ENCODE data around the gene ADAM33. TPM values are rescaled to one million over a fixed set of nuclear protein-coding genes. Genes with fewer than 3 reads are reported as not detected.
A peak's percentile ranks its signal among the peaks of the same experiment; 100 is the strongest.

The ADAM33 gene
- total and polyA plus RNA-seq, 4 donors: 0.11 to 1.2 (median 0.60) TPM

DNA sequence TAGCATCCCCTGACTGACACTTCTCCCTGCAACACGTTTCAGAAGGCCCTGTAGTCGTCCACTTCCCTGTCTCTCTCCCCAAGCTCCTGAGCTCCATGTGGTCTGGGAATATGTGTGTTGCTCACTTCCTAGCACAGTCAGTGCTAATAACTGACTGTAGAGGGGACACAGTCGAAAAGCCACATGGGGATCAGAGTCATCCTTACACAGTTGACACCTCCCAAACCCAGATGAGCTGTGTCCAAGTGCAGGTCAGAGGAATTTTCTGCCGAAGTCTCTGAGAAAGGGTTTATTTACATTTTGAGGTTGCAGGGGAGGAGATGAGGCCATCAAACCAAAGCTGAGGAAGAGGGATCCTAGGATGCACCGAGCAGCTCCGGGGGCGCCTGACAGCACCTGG lies 3.5 kb upstream of the ADAM33 start (continued):
- TF ChIP-seq, protein P1, sequence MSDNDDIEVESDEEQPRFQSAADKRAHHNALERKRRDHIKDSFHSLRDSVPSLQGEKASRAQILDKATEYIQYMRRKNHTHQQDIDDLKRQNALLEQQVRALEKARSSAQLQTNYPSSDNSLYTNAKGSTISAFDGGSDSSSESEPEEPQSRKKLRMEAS (IDR thresholded peaks at IDR 0.05): no peak
- TF ChIP-seq NR2F2 (IDR thresholded peaks at IDR 0.05) (no peak), HNF4A (conservative IDR thresholded peaks at IDR 0.05) (no peak), TAF1 (conservative IDR thresholded peaks at IDR 0.05) (no peak), FOXA1 (IDR thresholded peaks at IDR 0.05) (no peak)

DNA sequence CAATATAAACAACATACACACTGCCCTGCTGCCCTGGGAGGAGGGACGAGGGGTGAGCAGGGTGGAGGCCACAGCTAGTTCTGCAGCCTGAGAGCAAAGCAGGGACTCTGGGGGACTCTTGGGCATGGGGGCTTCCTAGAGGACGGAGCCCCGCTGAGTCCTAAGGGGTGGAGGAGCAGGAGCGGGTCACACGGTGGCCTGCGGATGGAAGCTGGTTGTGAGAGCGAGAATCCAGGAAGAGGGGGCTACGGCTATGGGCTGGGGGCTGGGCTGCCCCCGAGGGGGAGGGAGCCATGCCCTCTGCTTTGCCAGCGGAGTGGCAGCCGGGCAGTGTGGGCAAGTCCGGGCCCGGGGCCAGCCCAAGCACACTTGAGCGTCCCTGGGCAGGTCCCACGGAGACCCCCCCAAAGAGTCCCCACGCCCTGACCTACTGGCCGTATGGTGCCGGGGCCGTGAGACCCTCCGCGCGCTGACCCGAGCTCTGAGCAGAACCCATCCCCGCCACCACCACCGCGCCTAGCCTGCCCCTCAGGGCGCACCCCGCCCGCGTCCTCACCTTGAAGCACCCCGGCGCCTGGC lies 369 bp downstream of the ADAM33 start:
- Histone ChIP-seq H3K36me3 (ENCODE audit: control insufficient read depth in 4 of 4, insufficient read depth in 3 of 4, low read depth in 1 of 4, low read length in 3 of 4) (no peaks in the 10 kb centered on the region), H3K27ac (ENCODE audit: low read depth in 1 of 2, low read length in 2 of 2) (no peak overlapping the region), H3K9me3 (ENCODE audit: control insufficient read depth in 4 of 4, low read length in 3 of 4) (no peaks in the 10 kb centered on the region), H3K9ac (ENCODE audit: low read depth in 1 of 2, low read length in 2 of 2) (no peak overlapping the region), H3K27me3 (ENCODE audit: control insufficient read depth in 4 of 4, insufficient read depth in 4 of 4, low read length in 3 of 4) (peaks cover 0 to 4% (median 4%) of the 10 kb centered on the region in 4 donors), H3K4me3 (ENCODE audit: low read depth in 1 of 3, low read length in 3 of 3) (peak overlapping the region in 1 of 3 donors; percentile 54), H3K4me1 (ENCODE audit: control insufficient read depth in 4 of 4, insufficient read depth in 4 of 4, low read length in 3 of 4) (peaks cover 0 to 11% (median 5%) of the 10 kb centered on the region in 4 donors)
- TF ChIP-seq, protein P2, sequence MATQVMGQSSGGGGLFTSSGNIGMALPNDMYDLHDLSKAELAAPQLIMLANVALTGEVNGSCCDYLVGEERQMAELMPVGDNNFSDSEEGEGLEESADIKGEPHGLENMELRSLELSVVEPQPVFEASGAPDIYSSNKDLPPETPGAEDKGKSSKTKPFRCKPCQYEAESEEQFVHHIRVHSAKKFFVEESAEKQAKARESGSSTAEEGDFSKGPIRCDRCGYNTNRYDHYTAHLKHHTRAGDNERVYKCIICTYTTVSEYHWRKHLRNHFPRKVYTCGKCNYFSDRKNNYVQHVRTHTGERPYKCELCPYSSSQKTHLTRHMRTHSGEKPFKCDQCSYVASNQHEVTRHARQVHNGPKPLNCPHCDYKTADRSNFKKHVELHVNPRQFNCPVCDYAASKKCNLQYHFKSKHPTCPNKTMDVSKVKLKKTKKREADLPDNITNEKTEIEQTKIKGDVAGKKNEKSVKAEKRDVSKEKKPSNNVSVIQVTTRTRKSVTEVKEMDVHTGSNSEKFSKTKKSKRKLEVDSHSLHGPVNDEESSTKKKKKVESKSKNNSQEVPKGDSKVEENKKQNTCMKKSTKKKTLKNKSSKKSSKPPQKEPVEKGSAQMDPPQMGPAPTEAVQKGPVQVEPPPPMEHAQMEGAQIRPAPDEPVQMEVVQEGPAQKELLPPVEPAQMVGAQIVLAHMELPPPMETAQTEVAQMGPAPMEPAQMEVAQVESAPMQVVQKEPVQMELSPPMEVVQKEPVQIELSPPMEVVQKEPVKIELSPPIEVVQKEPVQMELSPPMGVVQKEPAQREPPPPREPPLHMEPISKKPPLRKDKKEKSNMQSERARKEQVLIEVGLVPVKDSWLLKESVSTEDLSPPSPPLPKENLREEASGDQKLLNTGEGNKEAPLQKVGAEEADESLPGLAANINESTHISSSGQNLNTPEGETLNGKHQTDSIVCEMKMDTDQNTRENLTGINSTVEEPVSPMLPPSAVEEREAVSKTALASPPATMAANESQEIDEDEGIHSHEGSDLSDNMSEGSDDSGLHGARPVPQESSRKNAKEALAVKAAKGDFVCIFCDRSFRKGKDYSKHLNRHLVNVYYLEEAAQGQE (IDR thresholded peaks at IDR 0.05): no peak
- TF ChIP-seq SP1 (IDR thresholded peaks at IDR 0.05): no peak
- no peak for TF ChIP-seq TAF1 (conservative IDR thresholded peaks at IDR 0.05)
- TF ChIP-seq, protein P3, sequence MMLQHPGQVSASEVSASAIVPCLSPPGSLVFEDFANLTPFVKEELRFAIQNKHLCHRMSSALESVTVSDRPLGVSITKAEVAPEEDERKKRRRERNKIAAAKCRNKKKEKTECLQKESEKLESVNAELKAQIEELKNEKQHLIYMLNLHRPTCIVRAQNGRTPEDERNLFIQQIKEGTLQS (IDR thresholded peaks at IDR 0.05): no peak
- TF ChIP-seq HNF4A (conservative IDR thresholded peaks at IDR 0.05): no peak
- no peak for TF ChIP-seq GABPA (IDR thresholded peaks at IDR 0.05 in 1 of 2, conservative IDR thresholded peaks at IDR 0.05 in 1 of 2)
- WGBS: 15% methylated on average over 32 of the region's 32 CpGs
- no peak for DNase-seq (ENCODE audit: low spot score)

DNA sequence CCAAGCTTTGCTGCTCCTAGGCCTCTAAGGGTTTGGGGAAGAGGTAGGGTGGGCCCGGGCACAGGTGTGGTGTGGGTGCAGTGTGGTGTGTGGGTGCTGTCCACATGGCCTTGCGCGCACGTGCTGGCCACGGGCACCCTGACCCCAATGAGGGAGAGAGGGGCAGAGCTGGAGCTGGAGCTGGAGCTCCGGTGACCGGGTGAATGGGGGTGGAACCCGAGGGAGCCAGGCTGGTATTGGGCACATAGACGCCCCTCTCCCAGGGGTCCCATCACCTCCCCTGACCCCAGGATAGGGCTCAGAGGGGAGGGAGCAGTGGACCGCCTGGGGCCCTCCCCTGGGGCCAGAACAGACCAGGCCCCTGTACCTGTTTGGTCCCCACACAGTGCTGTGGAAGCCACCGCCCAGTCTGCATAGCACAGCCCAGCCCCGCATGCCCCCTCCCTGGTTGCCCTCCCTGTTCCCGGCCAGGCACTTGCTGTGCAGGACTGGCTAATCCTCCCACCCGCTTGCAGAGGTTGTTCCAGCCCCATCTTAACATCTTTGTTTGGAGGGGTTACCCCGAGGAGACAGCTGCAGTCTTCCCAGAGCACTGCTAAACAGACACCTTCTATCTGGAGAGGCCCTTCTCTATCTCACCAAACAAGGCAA lies 984 bp downstream of the ADAM33 start:
- Histone ChIP-seq H3K9ac (ENCODE audit: low read depth in 1 of 2, low read length in 2 of 2) (no peak overlapping the region), H3K27me3 (ENCODE audit: control insufficient read depth in 4 of 4, insufficient read depth in 4 of 4, low read length in 3 of 4) (peaks cover 0 to 4% (median 4%) of the 10 kb centered on the region in 4 donors), H3K4me1 (ENCODE audit: control insufficient read depth in 4 of 4, insufficient read depth in 4 of 4, low read length in 3 of 4) (peaks cover 0 to 11% (median 5%) of the 10 kb centered on the region in 4 donors), H3K27ac (ENCODE audit: low read depth in 1 of 2, low read length in 2 of 2) (no peak overlapping the region), H3K4me3 (ENCODE audit: low read depth in 1 of 3, low read length in 3 of 3) (no peak overlapping the region), H3K9me3 (ENCODE audit: control insufficient read depth in 4 of 4, low read length in 3 of 4) (no peaks in the 10 kb centered on the region), H3K36me3 (ENCODE audit: control insufficient read depth in 4 of 4, insufficient read depth in 3 of 4, low read depth in 1 of 4, low read length in 3 of 4) (no peaks in the 10 kb centered on the region)
- WGBS: 80% methylated on average over 15 of the region's 15 CpGs
- no peak for DNase-seq (ENCODE audit: low spot score)
- TF ChIP-seq, protein P4, sequence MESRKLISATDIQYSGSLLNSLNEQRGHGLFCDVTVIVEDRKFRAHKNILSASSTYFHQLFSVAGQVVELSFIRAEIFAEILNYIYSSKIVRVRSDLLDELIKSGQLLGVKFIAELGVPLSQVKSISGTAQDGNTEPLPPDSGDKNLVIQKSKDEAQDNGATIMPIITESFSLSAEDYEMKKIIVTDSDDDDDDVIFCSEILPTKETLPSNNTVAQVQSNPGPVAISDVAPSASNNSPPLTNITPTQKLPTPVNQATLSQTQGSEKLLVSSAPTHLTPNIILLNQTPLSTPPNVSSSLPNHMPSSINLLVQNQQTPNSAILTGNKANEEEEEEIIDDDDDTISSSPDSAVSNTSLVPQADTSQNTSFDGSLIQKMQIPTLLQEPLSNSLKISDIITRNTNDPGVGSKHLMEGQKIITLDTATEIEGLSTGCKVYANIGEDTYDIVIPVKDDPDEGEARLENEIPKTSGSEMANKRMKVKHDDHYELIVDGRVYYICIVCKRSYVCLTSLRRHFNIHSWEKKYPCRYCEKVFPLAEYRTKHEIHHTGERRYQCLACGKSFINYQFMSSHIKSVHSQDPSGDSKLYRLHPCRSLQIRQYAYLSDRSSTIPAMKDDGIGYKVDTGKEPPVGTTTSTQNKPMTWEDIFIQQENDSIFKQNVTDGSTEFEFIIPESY (IDR thresholded peaks at IDR 0.05): no peak
- TF ChIP-seq RAD21 (IDR thresholded peaks at IDR 0.05) (no peak), EGR1 (IDR thresholded peaks at IDR 0.05; ENCODE audit: low read depth in 2 of 2) (no peak), SP1 (IDR thresholded peaks at IDR 0.05) (no peak), JUND (IDR thresholded peaks at IDR 0.05) (no peak), NR2F2 (IDR thresholded peaks at IDR 0.05) (no peak), FOXA1 (IDR thresholded peaks at IDR 0.05) (no peak), HNF4A (conservative IDR thresholded peaks at IDR 0.05) (no peak), FOXA2 (IDR thresholded peaks at IDR 0.05) (no peak), GABPA (IDR thresholded peaks at IDR 0.05 in 1 of 2, conservative IDR thresholded peaks at IDR 0.05 in 1 of 2) (no peak), HNF4G (IDR thresholded peaks at IDR 0.05) (no peak)
- TF ChIP-seq, protein P3 (IDR thresholded peaks at IDR 0.05): no peak
- TF ChIP-seq, protein P2 (IDR thresholded peaks at IDR 0.05): no peak
- TF ChIP-seq, protein P5, sequence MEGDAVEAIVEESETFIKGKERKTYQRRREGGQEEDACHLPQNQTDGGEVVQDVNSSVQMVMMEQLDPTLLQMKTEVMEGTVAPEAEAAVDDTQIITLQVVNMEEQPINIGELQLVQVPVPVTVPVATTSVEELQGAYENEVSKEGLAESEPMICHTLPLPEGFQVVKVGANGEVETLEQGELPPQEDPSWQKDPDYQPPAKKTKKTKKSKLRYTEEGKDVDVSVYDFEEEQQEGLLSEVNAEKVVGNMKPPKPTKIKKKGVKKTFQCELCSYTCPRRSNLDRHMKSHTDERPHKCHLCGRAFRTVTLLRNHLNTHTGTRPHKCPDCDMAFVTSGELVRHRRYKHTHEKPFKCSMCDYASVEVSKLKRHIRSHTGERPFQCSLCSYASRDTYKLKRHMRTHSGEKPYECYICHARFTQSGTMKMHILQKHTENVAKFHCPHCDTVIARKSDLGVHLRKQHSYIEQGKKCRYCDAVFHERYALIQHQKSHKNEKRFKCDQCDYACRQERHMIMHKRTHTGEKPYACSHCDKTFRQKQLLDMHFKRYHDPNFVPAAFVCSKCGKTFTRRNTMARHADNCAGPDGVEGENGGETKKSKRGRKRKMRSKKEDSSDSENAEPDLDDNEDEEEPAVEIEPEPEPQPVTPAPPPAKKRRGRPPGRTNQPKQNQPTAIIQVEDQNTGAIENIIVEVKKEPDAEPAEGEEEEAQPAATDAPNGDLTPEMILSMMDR (IDR thresholded peaks at IDR 0.05; ENCODE audit: low read depth, low read length, missing input control): no peak
